ENCODE results near the gene DRICH1. TPM values are rescaled to one million over a fixed set of nuclear protein-coding genes. Genes with fewer than 3 reads are reported as not detected.

Gene DRICH1
- 0.18 to 0.46 TPM (median 0.22 TPM) in 3 of 5 replicates, not detected in the others for total RNA-seq (2022; extraction: Qiagen RNA extraction)

GRCh38 chr22:23632178-23632577 is at the start of gene DRICH1:
TSS of gene DRICH1 (minus strand) at chr22:23632321. CDS start at chr22:23632023, 298 bp downstream.

GRCh38 chr22:23579870-23580575 is 52.1 kb downstream of the DRICH1 start, which contains the start of gene IGLL1:
TSS of gene IGLL1 (minus strand) at chr22:23580290. CDS start at chr22:23580190, 100 bp downstream.

Other genes starting within 250 kb of the DRICH1 start
- not detected in 5 replicates for gene IGLL1, start 52.0 kb downstream of the DRICH1 start, total RNA-seq (2022; extraction: Qiagen RNA extraction)
- gene RGL4, start 58.7 kb upstream of the DRICH1 start, total RNA-seq (2022; extraction: Qiagen RNA extraction), result not detected in 5 replicates
- gene ZNF70, start 118.8 kb upstream of the DRICH1 start, total RNA-seq (2022; extraction: Qiagen RNA extraction), result 0.83 to 1.1 TPM (median 1.00 TPM) in 5 replicates
- 0.34 to 1.3 TPM (median 0.73 TPM) in 4 of 5 replicates, not detected in the other for gene VPREB3, start 122.1 kb upstream of the DRICH1 start, total RNA-seq (2022; extraction: Qiagen RNA extraction)
- not detected in 5 replicates for gene C22orf15, start 130.7 kb upstream of the DRICH1 start, total RNA-seq (2022; extraction: Qiagen RNA extraction)
- 82.4 to 195 TPM (median 176 TPM) in 5 replicates for gene CHCHD10, start 135.7 kb upstream of the DRICH1 start, total RNA-seq (2022; extraction: Qiagen RNA extraction)
- 0.08 to 0.43 TPM (median 0.27 TPM) in 5 replicates for gene MMP11, start 140.5 kb upstream of the DRICH1 start, total RNA-seq (2022; extraction: Qiagen RNA extraction)
- gene SMARCB1, start 154.6 kb upstream of the DRICH1 start, total RNA-seq (2022; extraction: Qiagen RNA extraction), result 50.1 to 53.5 TPM (median 52.8 TPM) in 5 replicates
- 0.32 to 0.66 TPM (median 0.52 TPM) in 5 replicates for gene DERL3, start 206.7 kb upstream of the DRICH1 start, total RNA-seq (2022; extraction: Qiagen RNA extraction)
- 8.6 to 10.7 TPM (median 10.0 TPM) in 5 replicates for gene SLC2A11, start 225.6 kb upstream of the DRICH1 start, total RNA-seq (2022; extraction: Qiagen RNA extraction)

Data from A549 treated with Mapracorat at 1 μM for 4 hours (cell line).